GM12878 (cell line): ENCODE measurements around the gene LIMCH1. TPM values are rescaled to one million over a fixed set of nuclear protein-coding genes. Genes with fewer than 3 reads are reported as not detected.

Source experiments
- ATAC-seq: fragments of 200-7000 bp; cut with Tn5 transposase; 3 replicates; pipeline ENCODE4 v1.9.1; 2020; ENCODE audit warnings: mild to moderate bottlenecking, moderate library complexity
- BruUV-seq: library from RNA; stranded (reverse); fragments of 400-500 nt; replicated peaks from 2 replicates; lab custom pipeline; 2021; lab: Mats Ljungman, UMichigan
- CTCF ChIA-PET: fragments of 300-600 bp; sonication (Branson Sonifier 250); formaldehyde crosslinking; extraction: SDS; loops from one replicate; lab custom pipeline; 2021; ENCODE audit warnings: inconsistent platforms; lab: Yijun Ruan, JAX
- POLR2A ChIA-PET: fragments of 350-600 bp; formaldehyde crosslinking; extraction: SDS; loops from one replicate; lab custom pipeline; 2021; ENCODE audit warnings: inconsistent platforms; lab: Charles Lee
- RAD21 ChIA-PET: fragments of 300-600 bp; sonication (Branson Sonifier 250); formaldehyde crosslinking; loops from one replicate; lab custom pipeline; 2023; ENCODE audit warnings: antibody characterized with exemption; ENCODE audit not compliant: unreplicated experiment; lab: Charles Lee
- SMC1A ChIA-PET: fragments of 300-600 bp; sonication (Branson Sonifier 250); formaldehyde crosslinking; loops from one replicate; lab custom pipeline; 2023; ENCODE audit not compliant: unreplicated experiment, uncharacterized antibody; lab: Charles Lee
- DNase-seq: peaks from one replicate; pipeline ENCODE4 v3.0.0-alpha.2; 2011; ENCODE audit warnings: low read depth, low spot score
- FAIRE-seq: peaks from 3 replicates; lab custom pipeline; 2011; peaks lifted over from hg19 to GRCh38; lab: Jason Lieb, UNC
- H2AFZ ChIP-seq: 2 replicates; pipeline ENCODE4 v1.6.0; 2011; ENCODE audit warnings: low read depth, low read length, control low read depth; ENCODE audit not compliant: control insufficient read depth
- H3K27ac ChIP-seq: 2 replicates; pipeline ENCODE4 v1.5.1; 2011; ENCODE audit warnings: control low read depth; ENCODE audit not compliant: control insufficient read depth, insufficient read depth
- H3K27me3 ChIP-seq, 2 experiments: replicated peaks in 1 of 2; 2 replicates each; pipeline versions ENCODE4 v1.6.0 to v1.6.1; 2011; ENCODE audit warnings: low read length in 1 of 2; ENCODE audit not compliant: control insufficient read depth in 2 of 2, insufficient read depth in 2 of 2
- H3K36me3 ChIP-seq, 2 experiments: 2 replicates each; pipeline ENCODE4 v1.5.1; 2011; ENCODE audit warnings: low read length in 1 of 2; ENCODE audit not compliant: control insufficient read depth in 2 of 2, insufficient read depth in 2 of 2
- H3K4me1 ChIP-seq: 2 replicates; pipeline ENCODE4 v1.6.1; 2011; ENCODE audit warnings: mild to moderate bottlenecking, low read length, moderate library complexity, mixed read lengths; ENCODE audit not compliant: control insufficient read depth, insufficient read depth
- H3K4me2 ChIP-seq: 2 replicates; pipeline ENCODE4 v1.6.0; 2011; ENCODE audit warnings: control low read depth; ENCODE audit not compliant: control insufficient read depth, insufficient read depth
- H3K4me3 ChIP-seq: fragments of 200-600 bp; sonication (generic); 2 replicates; pipeline ENCODE4 v1.5.1; 2016
- H3K79me2 ChIP-seq: 2 replicates; pipeline ENCODE4 v1.6.0; 2011; ENCODE audit warnings: low read length; ENCODE audit not compliant: control insufficient read depth, insufficient read depth
- H3K9ac ChIP-seq: 2 replicates; pipeline ENCODE4 v1.8.0; 2011; ENCODE audit warnings: low read length, control low read depth, mixed read lengths; ENCODE audit not compliant: control insufficient read depth, insufficient read depth
- H3K9me3 ChIP-seq: replicated peaks from 3 replicates; pipeline ENCODE4 v1.5.1; 2011; ENCODE audit warnings: mild to moderate bottlenecking, low read length; ENCODE audit not compliant: control insufficient read depth, insufficient read depth
- H4K20me1 ChIP-seq: 2 replicates; pipeline ENCODE4 v1.6.0; 2011; ENCODE audit not compliant: control insufficient read depth, insufficient read depth
- IKZF1 ChIP-seq: fragments of 450-650 bp; conservative IDR thresholded peaks from 2 replicates; pipeline ENCODE4 v1.6.1; 2017; ENCODE audit warnings: antibody characterized with exemption, mild to moderate bottlenecking
- MEF2A ChIP-seq: IDR thresholded peaks from 2 replicates; pipeline ENCODE4 v1.6.1; 2011; ENCODE audit warnings: low read depth, mild to moderate bottlenecking, low read length, moderate library complexity; ENCODE audit not compliant: insufficient read depth
- NFXL1 ChIP-seq: fragments of 450-650 bp; IDR thresholded peaks from 2 replicates; pipeline ENCODE4 v1.6.1; 2017; ENCODE audit warnings: antibody characterized with exemption, mild to moderate bottlenecking, borderline replicate concordance
- PAX8 ChIP-seq: fragments of 450-650 bp; IDR thresholded peaks from 2 replicates; pipeline ENCODE4 v1.6.1; 2017; ENCODE audit warnings: mild to moderate bottlenecking, moderate library complexity
- SPI1 ChIP-seq: IDR thresholded peaks from 2 replicates; pipeline ENCODE4 v1.6.1; 2011; ENCODE audit warnings: low read depth, mild to moderate bottlenecking, low read length, moderate library complexity, borderline replicate concordance; ENCODE audit not compliant: insufficient read depth
- ZNF622 ChIP-seq: fragments of 450-650 bp; IDR thresholded peaks from 2 replicates; pipeline ENCODE4 v1.6.1; 2017; ENCODE audit warnings: mild to moderate bottlenecking, inconsistent platforms
- WGBS: methylation state at CpG from one replicate; pipeline ENCODE4 v1.1.6; 2016; ENCODE audit warnings: low lambda C conversion rate; ENCODE audit not compliant: insufficient replicate concordance, insufficient coverage; ENCODE audit errors: missing lambda C conversion rate; 5-methylcytosine and 5-hydroxymethylcytosine counted together
- in situ Hi-C: fragments of 300-500 bp; cut with MboI; formaldehyde crosslinking; loops from 9 replicates; pipeline ENCODE4 v1.14.3; 2018; ENCODE audit warnings: mixed read lengths
- intact Hi-C: fragments of 100-400 bp; cut with micrococcal nuclease; formaldehyde crosslinking; loops from one replicate; pipeline ENCODE4 v1.14.2; 2022; ENCODE audit not compliant: unreplicated experiment
- polyA plus RNA-seq, 11 experiments: library from polyadenylated mRNA; depleted of rRNA in 4 of 11; unstranded in 6 of 11; stranded (reverse) in 5 of 11; fragments of >200 nt; fragmentation: Nextera tagmentation in 4 of 11; fragmentation: Illumina TruSeq in 1 of 11; extraction: Ambion mirVana in 4 of 11; extraction: Trizol in 1 of 11; gene quantifications; 1 replicate in 1 of 11; 2 replicates in 10 of 11; pipeline versions ENCODE4 v1.2.1 to v1.2.3, GENCODE V29; 2011 to 2016; ENCODE audit warnings: inconsistent platforms in 2 of 11, missing spikeins in 2 of 11, low read depth in 1 of 11
- total RNA-seq, 4 experiments: library from RNA; depleted of rRNA in 3 of 4; stranded (reverse); fragments of >200 nt in 3 of 4; fragmentation: Illumina TruSeq in 1 of 4; extraction: Trizol in 1 of 4; gene quantifications; 2 replicates each; pipeline versions ENCODE4 v1.2.1 to v1.2.3, GENCODE V29; 2013 to 2021
- TF ChIP-seq, protein P1 (sequence below): fragments of 450-650 bp; IDR thresholded peaks from 2 replicates; pipeline ENCODE4 v1.6.1; 2017; ENCODE audit warnings: mild to moderate bottlenecking, low read depth, inconsistent platforms; ENCODE audit not compliant: poor library complexity, severe bottlenecking

Gene LIMCH1
- total and polyA plus RNA-seq, 10 of the 15 experiments (the other 5 are each of a cell fraction or from before 2014, with no cell fraction given): 0.07 to 0.15 TPM; not detected in 8

DNA sequence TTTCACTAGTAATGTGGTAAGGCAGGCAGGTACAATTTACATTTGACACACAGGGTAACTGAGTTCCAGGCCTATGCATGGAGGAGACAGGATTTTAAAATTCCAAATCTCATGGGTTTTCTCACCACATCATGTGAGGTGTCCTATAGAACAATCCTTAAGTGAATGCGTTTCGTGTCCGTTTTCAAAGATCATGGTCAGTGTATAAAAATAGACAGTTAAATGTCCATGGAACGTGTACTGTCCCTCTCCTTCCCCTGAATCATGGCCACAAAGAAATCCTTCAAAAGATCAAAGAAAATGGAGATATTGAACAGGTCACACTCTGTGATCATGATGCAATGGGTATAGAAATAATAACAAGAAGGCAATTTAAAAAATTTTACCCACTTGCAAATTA is 42.0 kb downstream of the LIMCH1 start:
- Histone ChIP-seq H3K4me3 (no peak overlapping the region), H3K4me2 (no peak overlapping the region), H2AFZ (no peak overlapping the region), H3K27me3 (no peaks in the 10 kb centered on the region), H3K9me3 (no peaks in the 10 kb centered on the region), H4K20me1 (no peaks in the 10 kb centered on the region), H3K79me2 (no peaks in the 10 kb centered on the region), H3K27ac (no peak overlapping the region), H3K9ac (no peak overlapping the region), H3K4me1 (no peaks in the 10 kb centered on the region), H3K36me3 (no peaks in the 10 kb centered on the region)
- FAIRE-seq (no peak), DNase-seq (no peak), ATAC-seq (no peak)
- ChIA-PET SMC1A (no interaction called here), CTCF (no interaction called here), POLR2A (no interaction called here), RAD21 (no interaction called here)
- no TSS peak for BruUV-seq
- intact Hi-C loops: no loop called here
- in situ Hi-C loops: no loop called here
- TF ChIP-seq MEF2A (no peak), PAX8 (no peak), IKZF1 (no peak), SPI1 (no peak), NFXL1 (no peak), ZNF622 (no peak)
- TF ChIP-seq, protein P1, sequence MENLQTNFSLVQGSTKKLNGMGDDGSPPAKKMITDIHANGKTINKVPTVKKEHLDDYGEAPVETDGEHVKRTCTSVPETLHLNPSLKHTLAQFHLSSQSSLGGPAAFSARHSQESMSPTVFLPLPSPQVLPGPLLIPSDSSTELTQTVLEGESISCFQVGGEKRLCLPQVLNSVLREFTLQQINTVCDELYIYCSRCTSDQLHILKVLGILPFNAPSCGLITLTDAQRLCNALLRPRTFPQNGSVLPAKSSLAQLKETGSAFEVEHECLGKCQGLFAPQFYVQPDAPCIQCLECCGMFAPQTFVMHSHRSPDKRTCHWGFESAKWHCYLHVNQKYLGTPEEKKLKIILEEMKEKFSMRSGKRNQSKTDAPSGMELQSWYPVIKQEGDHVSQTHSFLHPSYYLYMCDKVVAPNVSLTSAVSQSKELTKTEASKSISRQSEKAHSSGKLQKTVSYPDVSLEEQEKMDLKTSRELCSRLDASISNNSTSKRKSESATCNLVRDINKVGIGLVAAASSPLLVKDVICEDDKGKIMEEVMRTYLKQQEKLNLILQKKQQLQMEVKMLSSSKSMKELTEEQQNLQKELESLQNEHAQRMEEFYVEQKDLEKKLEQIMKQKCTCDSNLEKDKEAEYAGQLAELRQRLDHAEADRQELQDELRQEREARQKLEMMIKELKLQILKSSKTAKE: no peak
- 63% methylated on average over 4 of the region's 4 CpGs for WGBS
